ENCODE measurements around the gene HDAC4. TPM values are rescaled to one million over a fixed set of nuclear protein-coding genes. Genes with fewer than 3 reads are reported as not detected.
A peak's percentile ranks its signal among the peaks of the same experiment; 100 is the strongest.

The HDAC4 gene
- total RNA-seq, 1 donor from 2014 or later = 11.8 TPM

DNA sequence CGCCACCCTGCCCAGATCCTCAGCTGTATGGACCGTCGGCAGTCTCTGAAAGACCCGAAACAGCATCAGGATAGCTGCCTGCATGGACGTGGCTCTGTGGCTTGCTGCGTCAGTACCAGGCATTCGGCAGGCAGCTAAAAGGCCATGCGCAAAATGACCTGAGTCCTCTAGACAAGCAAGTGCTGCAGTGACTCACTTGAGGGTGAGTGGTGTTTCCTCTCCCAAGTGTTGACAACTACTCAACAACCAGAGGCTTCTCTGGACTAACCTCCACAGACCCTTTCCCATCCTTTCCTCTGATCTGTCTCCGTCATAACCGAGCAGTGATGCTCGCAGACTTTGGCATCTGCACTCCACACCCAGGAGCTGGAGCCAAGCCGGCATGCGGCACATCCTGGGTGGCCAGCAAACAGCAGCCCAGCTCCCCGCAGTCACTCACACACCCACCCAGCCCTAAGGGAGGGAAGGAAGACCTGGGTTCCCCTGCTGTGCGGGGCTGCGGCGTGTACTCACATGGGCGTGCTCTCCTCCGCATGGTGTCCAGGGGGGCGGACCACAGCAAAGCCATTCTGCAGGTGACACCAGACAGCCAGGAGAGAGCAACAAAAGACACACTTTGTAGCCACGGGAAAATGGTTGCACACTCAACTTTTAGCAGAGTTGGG lies 313.6 kb downstream of the HDAC4 start:
- Mint-ChIP-seq H3K4me3 (ENCODE audit: unreplicated experiment) (no peak overlapping the region), H3K27me3 (ENCODE audit: low read depth, unreplicated experiment) (peaks cover 7% of the 10 kb centered on the region), H3K27ac (ENCODE audit: unreplicated experiment) (no peak overlapping the region), H3K4me1 (ENCODE audit: low read depth, unreplicated experiment) (peaks cover 1% of the 10 kb centered on the region), H3K9me3 (ENCODE audit: unreplicated experiment) (no peaks in the 10 kb centered on the region), H3K36me3 (ENCODE audit: low read depth, unreplicated experiment) (peaks cover 3% of the 10 kb centered on the region)
- FAIRE-seq (no peak), DNase-seq (ENCODE audit: low read depth) (peak; percentile 23)
- no peaks in the 10 kb centered on the region for H3K36me3 ChIP-seq (ENCODE audit: insufficient read depth, low read length)
- H3K27ac ChIP-seq (ENCODE audit: low read depth, low read length) = no peak overlapping the region
- no peak overlapping the region for H3K4me3 ChIP-seq (ENCODE audit: insufficient read depth, low read depth, low read length)
- H4K20me1 ChIP-seq (ENCODE audit: insufficient read depth, low read length) = no peaks in the 10 kb centered on the region
- H3K4me2 ChIP-seq (ENCODE audit: low read length) = no peak overlapping the region
- H3K4me1 ChIP-seq (ENCODE audit: insufficient read depth, low read length) = peaks cover 4% of the 10 kb centered on the region
- no peaks in the 10 kb centered on the region for H3K9me3 ChIP-seq (ENCODE audit: insufficient read depth, low read depth, low read length)
- H3K79me2 ChIP-seq (ENCODE audit: insufficient read depth, low read length) = no peaks in the 10 kb centered on the region
- no peaks in the 10 kb centered on the region for H3K27me3 ChIP-seq (ENCODE audit: insufficient read depth, low read length)
- no peak overlapping the region for H3K9ac ChIP-seq (ENCODE audit: low read length)
- TF ChIP-seq, protein P1, sequence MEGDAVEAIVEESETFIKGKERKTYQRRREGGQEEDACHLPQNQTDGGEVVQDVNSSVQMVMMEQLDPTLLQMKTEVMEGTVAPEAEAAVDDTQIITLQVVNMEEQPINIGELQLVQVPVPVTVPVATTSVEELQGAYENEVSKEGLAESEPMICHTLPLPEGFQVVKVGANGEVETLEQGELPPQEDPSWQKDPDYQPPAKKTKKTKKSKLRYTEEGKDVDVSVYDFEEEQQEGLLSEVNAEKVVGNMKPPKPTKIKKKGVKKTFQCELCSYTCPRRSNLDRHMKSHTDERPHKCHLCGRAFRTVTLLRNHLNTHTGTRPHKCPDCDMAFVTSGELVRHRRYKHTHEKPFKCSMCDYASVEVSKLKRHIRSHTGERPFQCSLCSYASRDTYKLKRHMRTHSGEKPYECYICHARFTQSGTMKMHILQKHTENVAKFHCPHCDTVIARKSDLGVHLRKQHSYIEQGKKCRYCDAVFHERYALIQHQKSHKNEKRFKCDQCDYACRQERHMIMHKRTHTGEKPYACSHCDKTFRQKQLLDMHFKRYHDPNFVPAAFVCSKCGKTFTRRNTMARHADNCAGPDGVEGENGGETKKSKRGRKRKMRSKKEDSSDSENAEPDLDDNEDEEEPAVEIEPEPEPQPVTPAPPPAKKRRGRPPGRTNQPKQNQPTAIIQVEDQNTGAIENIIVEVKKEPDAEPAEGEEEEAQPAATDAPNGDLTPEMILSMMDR (IDR thresholded peaks at IDR 0.05; ENCODE audit: insufficient read depth, low read depth, low read length) = no peak
- no peak for TF ChIP-seq EZH2 (IDR thresholded peaks at IDR 0.05; ENCODE audit: insufficient read depth, low read length)
- no peak overlapping the region for H2AFZ ChIP-seq (ENCODE audit: low read depth, low read length)

DNA sequence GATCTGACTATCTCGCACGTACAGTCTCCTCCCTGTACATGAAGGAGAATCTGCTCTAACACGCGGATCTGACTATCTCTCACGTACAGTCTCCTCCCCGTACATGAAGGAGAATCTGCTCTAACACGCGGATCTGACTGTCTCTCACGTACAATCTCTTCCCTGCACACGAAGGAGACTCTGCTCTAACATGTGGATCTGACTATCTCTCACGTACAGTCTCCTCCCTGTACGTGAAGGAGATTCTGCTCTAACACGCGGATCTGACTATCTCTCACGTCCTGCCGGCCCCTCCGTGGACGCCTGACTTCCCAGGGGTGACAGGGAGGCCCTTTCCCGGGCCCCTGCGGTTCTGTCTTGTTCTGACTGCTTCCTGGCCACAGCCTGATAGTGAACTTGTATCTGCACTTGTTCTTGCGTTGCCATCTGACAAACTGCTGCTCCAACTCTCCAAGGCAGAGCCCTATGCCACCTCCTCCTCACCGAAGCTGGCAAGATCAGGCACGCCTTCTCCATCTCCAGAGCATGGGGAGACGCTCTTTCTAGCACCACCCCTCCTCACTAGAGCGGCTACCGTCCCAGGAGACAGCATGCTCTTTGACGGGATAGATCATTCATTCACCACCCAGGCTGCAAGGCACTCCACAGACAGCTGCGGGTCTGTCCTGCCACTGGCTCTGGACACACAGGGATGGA lies 314.3 kb downstream of the HDAC4 start:
- DNase-seq (ENCODE audit: low read depth) = no peak
- peaks cover 7% of the 10 kb centered on the region for H3K27me3 Mint-ChIP-seq (ENCODE audit: low read depth, unreplicated experiment)
- Histone ChIP-seq H3K79me2 (ENCODE audit: insufficient read depth, low read length) (no peaks in the 10 kb centered on the region), H3K36me3 (ENCODE audit: insufficient read depth, low read length) (no peaks in the 10 kb centered on the region), H3K4me1 (ENCODE audit: insufficient read depth, low read length) (peaks cover 4% of the 10 kb centered on the region), H2AFZ (ENCODE audit: low read depth, low read length) (no peak overlapping the region), H3K9ac (ENCODE audit: low read length) (no peak overlapping the region), H3K9me3 (ENCODE audit: insufficient read depth, low read depth, low read length) (no peaks in the 10 kb centered on the region), H3K4me3 (ENCODE audit: insufficient read depth, low read depth, low read length) (no peak overlapping the region), H3K27ac (ENCODE audit: low read depth, low read length) (no peak overlapping the region), H3K4me2 (ENCODE audit: low read length) (no peak overlapping the region), H4K20me1 (ENCODE audit: insufficient read depth, low read length) (no peaks in the 10 kb centered on the region), H3K27me3 (ENCODE audit: insufficient read depth, low read length) (no peaks in the 10 kb centered on the region)
- FAIRE-seq = no peak
- peaks cover 1% of the 10 kb centered on the region for H3K4me1 Mint-ChIP-seq (ENCODE audit: low read depth, unreplicated experiment)
- no peak for TF ChIP-seq EZH2 (IDR thresholded peaks at IDR 0.05; ENCODE audit: insufficient read depth, low read length)
- TF ChIP-seq, protein P1 (IDR thresholded peaks at IDR 0.05; ENCODE audit: insufficient read depth, low read depth, low read length) = no peak
- H3K36me3 Mint-ChIP-seq (ENCODE audit: low read depth, unreplicated experiment) = peaks cover 3% of the 10 kb centered on the region
- no peak overlapping the region for H3K4me3 Mint-ChIP-seq (ENCODE audit: unreplicated experiment)
- no peak overlapping the region for H3K27ac Mint-ChIP-seq (ENCODE audit: unreplicated experiment)
- no peaks in the 10 kb centered on the region for H3K9me3 Mint-ChIP-seq (ENCODE audit: unreplicated experiment)
